ENCODE data around the gene GOLGB1. TPM values are rescaled to one million over a fixed set of nuclear protein-coding genes. Genes with fewer than 3 reads are reported as not detected.

GOLGB1 gene
- total RNA-seq, 1 experiment from 2014 or later = 31.5 TPM

GRCh38 chr3:121629601-121630000 is 119.9 kb downstream of the GOLGB1 start:
- no peak overlapping the region for H3K4me3 Mint-ChIP-seq (ENCODE audit: unreplicated experiment)
- no TSS peak for BruUV-seq (replicated peaks)

DNA sequence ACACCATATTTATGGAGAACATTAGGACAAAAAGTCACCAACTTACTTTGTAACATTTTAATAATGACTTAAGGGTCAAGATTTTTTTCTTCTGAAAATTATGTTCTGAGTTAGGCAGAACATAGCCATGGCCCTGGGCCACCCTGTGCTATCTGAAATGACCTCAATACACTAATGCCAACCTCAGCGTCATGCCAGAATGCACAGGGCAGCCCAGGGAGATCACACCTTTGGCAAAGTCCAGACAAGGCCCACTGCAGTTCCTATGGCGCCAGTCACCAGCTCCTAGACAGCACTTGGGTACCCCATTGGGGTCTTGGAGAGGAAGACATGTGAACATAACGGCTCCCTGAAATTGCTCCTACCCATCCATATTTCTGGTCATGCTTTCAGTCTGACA is 121.9 kb downstream of the GOLGB1 start:
- H3K27me3 Mint-ChIP-seq (ENCODE audit: insufficient read depth, unreplicated experiment) = no peaks in the 10 kb centered on the region

More at GRCh38 chr3:121629601-121630000, 119.9 kb downstream of the GOLGB1 start:
- no peak overlapping the region for H3K4me3 ChIP-seq (ENCODE audit: low read depth, low read length)
- intact Hi-C loops (cut with micrococcal nuclease; ENCODE audit: unreplicated experiment) = no loop called here
- TF ChIP-seq CTCF (IDR thresholded peaks at IDR 0.05; ENCODE audit: insufficient read depth in 1 of 2, low read depth in 1 of 2, low read length in 1 of 2, severe bottlenecking in 1 of 2, unreplicated experiment in 1 of 2) = no peak
- no peaks in the 10 kb centered on the region for H3K9me3 ChIP-seq
- no peaks in the 10 kb centered on the region for H3K9me3 Mint-ChIP-seq (ENCODE audit: unreplicated experiment)
- no peaks in the 10 kb centered on the region for H3K27me3 Mint-ChIP-seq (ENCODE audit: insufficient read depth, unreplicated experiment)
- ChIA-PET POLR2A (no interaction called here), CTCF (no interaction called here)
- no peak for DNase-seq
- H3K36me3 Mint-ChIP-seq (ENCODE audit: insufficient read depth, unreplicated experiment) = no peaks in the 10 kb centered on the region
- no peaks in the 10 kb centered on the region for H3K27me3 ChIP-seq (replicated peaks; ENCODE audit: control insufficient read depth, insufficient read depth, low read length)
- no peak overlapping the region for H3K27ac Mint-ChIP-seq (ENCODE audit: unreplicated experiment)
- H3K4me1 ChIP-seq = no peaks in the 10 kb centered on the region
- no peaks in the 10 kb centered on the region for H3K36me3 ChIP-seq (ENCODE audit: control insufficient read depth, insufficient read depth, low read length)
- H3K4me1 Mint-ChIP-seq (ENCODE audit: low read depth, unreplicated experiment) = no peaks in the 10 kb centered on the region

GRCh38 chr3:121627211-121627610 is 122.3 kb downstream of the GOLGB1 start:
- ChIA-PET POLR2A (no interaction called here), CTCF (no interaction called here)
- Histone ChIP-seq H3K9me3 (no peaks in the 10 kb centered on the region), H3K4me3 (ENCODE audit: low read depth, low read length) (no peak overlapping the region), H3K4me1 (no peaks in the 10 kb centered on the region), H3K27me3 (replicated peaks; ENCODE audit: control insufficient read depth, insufficient read depth, low read length) (no peaks in the 10 kb centered on the region), H3K36me3 (ENCODE audit: control insufficient read depth, insufficient read depth, low read length) (no peaks in the 10 kb centered on the region)
- H3K4me3 Mint-ChIP-seq (ENCODE audit: unreplicated experiment) = no peak overlapping the region
- no peaks in the 10 kb centered on the region for H3K27me3 Mint-ChIP-seq (ENCODE audit: insufficient read depth, unreplicated experiment)
- no peak overlapping the region for H3K27ac Mint-ChIP-seq (ENCODE audit: unreplicated experiment)
- DNase-seq = no peak
- no peaks in the 10 kb centered on the region for H3K36me3 Mint-ChIP-seq (ENCODE audit: insufficient read depth, unreplicated experiment)
- no peak for TF ChIP-seq CTCF (IDR thresholded peaks at IDR 0.05; ENCODE audit: insufficient read depth in 1 of 2, low read depth in 1 of 2, low read length in 1 of 2, severe bottlenecking in 1 of 2, unreplicated experiment in 1 of 2)
- intact Hi-C loops (cut with micrococcal nuclease; ENCODE audit: unreplicated experiment) = no loop called here
- H3K9me3 Mint-ChIP-seq (ENCODE audit: unreplicated experiment) = no peaks in the 10 kb centered on the region
- no TSS peak for BruUV-seq (replicated peaks)
- no peaks in the 10 kb centered on the region for H3K4me1 Mint-ChIP-seq (ENCODE audit: low read depth, unreplicated experiment)

More for the DNA sequence above, 121.9 kb downstream of the GOLGB1 start:
- ChIA-PET CTCF (no interaction called here), POLR2A (no interaction called here)
- intact Hi-C loops (cut with micrococcal nuclease; ENCODE audit: unreplicated experiment) = no loop called here
- no peak overlapping the region for H3K4me3 ChIP-seq (ENCODE audit: low read depth, low read length)
- BruUV-seq (replicated peaks) = no TSS peak
- no peaks in the 10 kb centered on the region for H3K9me3 ChIP-seq
- H3K4me1 ChIP-seq = no peaks in the 10 kb centered on the region
- no peaks in the 10 kb centered on the region for H3K27me3 ChIP-seq (replicated peaks; ENCODE audit: control insufficient read depth, insufficient read depth, low read length)
- no peaks in the 10 kb centered on the region for H3K36me3 ChIP-seq (ENCODE audit: control insufficient read depth, insufficient read depth, low read length)
- H3K4me1 Mint-ChIP-seq (ENCODE audit: low read depth, unreplicated experiment) = no peaks in the 10 kb centered on the region
- no peaks in the 10 kb centered on the region for H3K36me3 Mint-ChIP-seq (ENCODE audit: insufficient read depth, unreplicated experiment)
- no peak overlapping the region for H3K4me3 Mint-ChIP-seq (ENCODE audit: unreplicated experiment)
- DNase-seq = no peak
- no peak for TF ChIP-seq CTCF (IDR thresholded peaks at IDR 0.05; ENCODE audit: insufficient read depth in 1 of 2, low read depth in 1 of 2, low read length in 1 of 2, severe bottlenecking in 1 of 2, unreplicated experiment in 1 of 2)
- no peak overlapping the region for H3K27ac Mint-ChIP-seq (ENCODE audit: unreplicated experiment)
- H3K9me3 Mint-ChIP-seq (ENCODE audit: unreplicated experiment) = no peaks in the 10 kb centered on the region
